Mesothelial cell of epicardium (in vitro differentiated cells): Measurements from ENCODE around the gene LRRC75A. TPM values are rescaled to one million over a fixed set of nuclear protein-coding genes. Genes with fewer than 3 reads are reported as not detected.

Experiments
- DNase-seq, 2 experiments: peaks; one replicate each; pipeline ENCODE4 v3.0.0; 2021; ENCODE audit warnings: low spot score in 2 of 2; ENCODE audit not compliant: unreplicated experiment in 2 of 2
- H3K27ac Mint-ChIP-seq: 2 replicates; pipeline ENCODE4 v1.8.0; 2021; ENCODE audit warnings: mixed read lengths
- H3K27me3 Mint-ChIP-seq: 2 replicates; pipeline ENCODE4 v1.8.0; 2021; ENCODE audit warnings: low read depth, mixed read lengths
- H3K36me3 Mint-ChIP-seq: 2 replicates; pipeline ENCODE4 v1.8.0; 2021; ENCODE audit warnings: mixed read lengths
- H3K4me1 Mint-ChIP-seq: 2 replicates; pipeline ENCODE4 v1.8.0; 2021; ENCODE audit warnings: mixed read lengths
- H3K4me3 Mint-ChIP-seq: 2 replicates; pipeline ENCODE4 v1.8.0; 2021; ENCODE audit warnings: mild to moderate bottlenecking, moderate library complexity, mixed read lengths
- H3K9me3 Mint-ChIP-seq: 2 replicates; pipeline ENCODE4 v1.8.0; 2021; ENCODE audit warnings: mixed read lengths
- total RNA-seq: library from RNA; stranded (reverse); gene quantifications from 3 replicates; pipeline ENCODE4 v1.2.1, GENCODE V29; 2021
- TF ChIP-seq, protein P1 (sequence below): fragments of 200-600 bp; sonication (generic); IDR thresholded peaks from one replicate; pipeline ENCODE4 v1.5.0; 2021; ENCODE audit warnings: antibody characterized with exemption; ENCODE audit not compliant: unreplicated experiment

LRRC75A gene
- total RNA-seq, 1 donor from 2014 or later, result 4.0 TPM

DNA sequence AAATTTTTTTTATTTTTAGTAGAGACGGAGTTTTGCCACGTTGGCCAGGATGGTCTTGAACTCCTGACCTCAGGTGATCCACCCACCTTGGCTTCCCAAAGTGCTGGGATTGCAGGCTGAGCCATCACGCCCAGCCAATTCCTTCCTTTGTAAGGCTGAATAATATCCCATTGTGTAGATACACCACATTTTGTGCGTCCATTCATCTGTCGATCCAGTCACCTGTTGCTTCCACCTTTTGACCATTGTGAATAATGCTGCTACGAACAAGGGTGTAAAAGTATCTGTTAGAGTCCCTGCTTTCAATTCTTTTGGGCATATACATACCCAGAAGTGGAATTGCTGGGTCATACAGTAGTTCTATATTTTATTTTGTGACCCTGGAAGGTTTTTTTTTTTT, 61.3 kb downstream of the LRRC75A start:
- H3K4me3 Mint-ChIP-seq, result no peak overlapping the region
- no peak for DNase-seq
- H3K27ac Mint-ChIP-seq, result no peak overlapping the region
- no peaks in the 10 kb centered on the region for H3K9me3 Mint-ChIP-seq
- no peaks in the 10 kb centered on the region for H3K36me3 Mint-ChIP-seq
- no peaks in the 10 kb centered on the region for H3K4me1 Mint-ChIP-seq
- TF ChIP-seq, protein P1, sequence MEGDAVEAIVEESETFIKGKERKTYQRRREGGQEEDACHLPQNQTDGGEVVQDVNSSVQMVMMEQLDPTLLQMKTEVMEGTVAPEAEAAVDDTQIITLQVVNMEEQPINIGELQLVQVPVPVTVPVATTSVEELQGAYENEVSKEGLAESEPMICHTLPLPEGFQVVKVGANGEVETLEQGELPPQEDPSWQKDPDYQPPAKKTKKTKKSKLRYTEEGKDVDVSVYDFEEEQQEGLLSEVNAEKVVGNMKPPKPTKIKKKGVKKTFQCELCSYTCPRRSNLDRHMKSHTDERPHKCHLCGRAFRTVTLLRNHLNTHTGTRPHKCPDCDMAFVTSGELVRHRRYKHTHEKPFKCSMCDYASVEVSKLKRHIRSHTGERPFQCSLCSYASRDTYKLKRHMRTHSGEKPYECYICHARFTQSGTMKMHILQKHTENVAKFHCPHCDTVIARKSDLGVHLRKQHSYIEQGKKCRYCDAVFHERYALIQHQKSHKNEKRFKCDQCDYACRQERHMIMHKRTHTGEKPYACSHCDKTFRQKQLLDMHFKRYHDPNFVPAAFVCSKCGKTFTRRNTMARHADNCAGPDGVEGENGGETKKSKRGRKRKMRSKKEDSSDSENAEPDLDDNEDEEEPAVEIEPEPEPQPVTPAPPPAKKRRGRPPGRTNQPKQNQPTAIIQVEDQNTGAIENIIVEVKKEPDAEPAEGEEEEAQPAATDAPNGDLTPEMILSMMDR, result no peak
- no peaks in the 10 kb centered on the region for H3K27me3 Mint-ChIP-seq

DNA sequence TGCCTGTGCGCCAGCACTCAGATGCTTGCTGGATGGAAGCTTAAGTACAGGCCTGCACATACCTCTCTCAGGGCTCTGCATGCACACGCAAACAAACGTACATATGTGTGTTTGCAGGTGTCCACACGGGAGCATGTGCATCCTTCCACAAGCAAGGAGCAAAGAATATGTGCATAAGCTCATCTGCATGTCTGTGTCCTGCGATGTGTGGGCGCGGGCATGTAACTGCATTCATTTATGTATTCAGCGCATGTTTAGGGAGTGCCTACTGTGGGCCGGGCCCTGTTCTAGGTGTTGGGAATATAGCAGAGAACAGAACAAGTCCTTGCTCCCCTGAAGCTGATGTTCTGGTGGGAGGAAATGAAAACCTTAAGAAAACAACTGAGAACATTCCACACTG, 62.9 kb downstream of the LRRC75A start:
- H3K27ac Mint-ChIP-seq, result no peak overlapping the region
- no peaks in the 10 kb centered on the region for H3K36me3 Mint-ChIP-seq
- DNase-seq, result no peak
- no peaks in the 10 kb centered on the region for H3K27me3 Mint-ChIP-seq
- TF ChIP-seq, protein P1, result no peak
- H3K9me3 Mint-ChIP-seq, result no peaks in the 10 kb centered on the region
- H3K4me1 Mint-ChIP-seq, result no peaks in the 10 kb centered on the region
- H3K4me3 Mint-ChIP-seq, result no peak overlapping the region

DNA sequence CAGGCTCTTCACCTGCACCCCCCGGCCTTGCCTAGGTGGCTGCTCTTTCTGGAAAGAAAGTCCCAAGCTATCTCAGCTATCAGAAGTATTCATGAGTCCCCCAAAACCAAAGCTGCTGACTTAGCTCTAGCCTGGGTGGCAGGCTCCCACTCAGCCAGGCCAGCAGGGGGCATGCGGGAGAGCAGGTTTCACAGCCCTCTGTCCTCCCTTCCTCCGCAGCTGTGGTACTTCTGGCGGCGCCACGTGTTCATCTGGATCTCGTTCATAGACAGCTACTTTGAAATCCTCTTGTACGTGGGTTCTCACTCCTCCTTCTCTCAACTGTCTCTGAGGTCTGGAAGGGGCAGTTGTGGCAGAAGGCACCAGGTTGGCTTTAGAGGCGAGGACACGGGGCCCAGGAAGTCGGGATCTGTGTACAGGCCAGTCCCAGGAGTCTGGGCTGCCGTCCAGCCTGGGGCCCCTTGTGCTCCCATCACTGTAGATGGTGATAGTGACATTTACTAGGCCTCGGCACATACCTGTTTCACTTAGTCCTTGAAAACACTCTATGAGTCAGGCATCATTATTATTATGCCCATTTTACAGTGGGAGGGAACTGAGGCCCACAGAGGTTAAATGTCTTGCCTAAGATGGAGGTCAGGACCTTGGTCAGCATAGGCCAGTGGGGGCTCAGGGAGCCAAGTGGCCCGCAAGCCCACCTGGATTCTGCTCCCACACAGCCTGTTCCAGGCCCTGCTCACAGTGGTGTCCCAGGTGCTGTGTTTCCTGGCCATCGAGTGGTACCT, 63.7 kb downstream of the LRRC75A start:
- H3K9me3 Mint-ChIP-seq, result no peaks in the 10 kb centered on the region
- no peak overlapping the region for H3K27ac Mint-ChIP-seq
- H3K4me1 Mint-ChIP-seq, result no peaks in the 10 kb centered on the region

DNA sequence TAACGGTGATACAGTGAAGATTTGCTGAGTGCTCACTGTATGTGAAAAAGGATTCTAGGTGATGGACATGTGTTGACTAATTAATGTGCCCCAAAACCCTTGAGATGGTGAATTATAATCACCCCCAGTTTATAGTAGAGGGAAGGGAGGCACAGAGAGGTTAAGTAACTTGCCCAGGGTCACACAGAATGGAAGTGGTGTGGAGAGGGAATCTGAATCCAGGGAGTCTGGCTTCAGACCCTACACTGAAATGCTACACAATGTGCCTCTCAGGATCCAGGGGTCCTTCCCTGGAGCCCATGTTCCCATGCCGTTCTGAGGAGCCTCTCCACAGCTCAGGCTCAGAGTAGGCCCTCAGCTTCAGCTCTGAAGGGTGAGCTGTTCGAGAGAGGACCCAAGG, 65.0 kb downstream of the LRRC75A start:
- Mint-ChIP-seq H3K4me1 (no peaks in the 10 kb centered on the region), H3K27ac (no peak overlapping the region), H3K9me3 (no peaks in the 10 kb centered on the region), H3K4me3 (no peak overlapping the region), H3K36me3 (no peaks in the 10 kb centered on the region), H3K27me3 (no peaks in the 10 kb centered on the region)
- no peak for DNase-seq
- TF ChIP-seq, protein P1, result no peak

More for the DNA sequence above, 63.7 kb downstream of the LRRC75A start:
- DNase-seq, result peak; percentile 48 to 63
- TF ChIP-seq, protein P1, result peak; percentile 55
- Mint-ChIP-seq H3K27me3 (no peaks in the 10 kb centered on the region), H3K4me3 (no peak overlapping the region), H3K36me3 (no peaks in the 10 kb centered on the region)

DNA sequence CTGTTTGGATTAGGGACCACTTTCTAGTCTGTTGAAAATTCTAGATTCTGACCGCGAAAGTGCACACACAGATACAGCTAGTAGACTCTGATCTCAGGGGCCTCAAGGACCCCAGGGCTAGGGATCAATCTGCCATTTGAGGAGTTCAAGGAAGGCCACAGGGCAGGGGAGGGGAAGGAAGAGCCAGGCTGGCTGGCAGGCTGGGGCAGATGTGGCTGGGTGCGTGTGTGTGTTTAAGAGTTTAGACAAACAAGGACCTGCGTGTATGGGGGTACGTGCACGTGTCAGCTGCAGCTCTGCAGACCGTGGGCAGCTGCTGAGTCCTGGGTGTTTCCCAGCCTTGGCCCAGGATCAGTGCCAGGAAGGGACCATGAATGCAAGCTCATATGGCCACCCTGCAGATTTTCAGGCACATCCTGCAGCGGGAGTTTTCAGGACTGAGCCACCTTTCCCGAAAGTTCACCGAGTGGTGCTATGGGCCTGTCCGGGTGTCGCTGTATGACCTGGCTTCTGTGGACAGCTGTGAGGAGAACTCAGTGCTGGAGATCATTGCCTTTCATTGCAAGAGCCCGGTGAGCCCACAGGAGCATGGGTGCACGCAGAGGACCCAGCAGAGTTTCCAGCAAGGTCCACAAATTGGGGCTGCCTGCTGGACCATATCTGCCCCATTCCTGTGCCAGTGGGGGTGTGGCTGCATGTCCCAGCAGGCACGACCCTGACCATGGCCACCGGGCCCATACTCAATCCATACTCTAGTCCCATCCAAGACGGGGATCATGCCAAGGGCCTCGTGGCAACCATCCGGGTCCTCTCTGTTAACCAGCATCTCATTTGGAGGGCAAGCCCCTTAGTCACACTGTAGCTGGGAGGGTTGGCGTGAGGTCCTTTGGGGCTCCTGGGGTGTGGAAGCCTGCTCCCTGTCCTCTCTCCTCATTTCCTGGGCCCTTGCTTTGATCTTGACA, 66.0 kb downstream of the LRRC75A start:
- no peaks in the 10 kb centered on the region for H3K27me3 Mint-ChIP-seq
- no peak overlapping the region for H3K4me3 Mint-ChIP-seq
- no peak for DNase-seq
- H3K36me3 Mint-ChIP-seq, result no peaks in the 10 kb centered on the region
- no peaks in the 10 kb centered on the region for H3K4me1 Mint-ChIP-seq
- H3K9me3 Mint-ChIP-seq, result no peaks in the 10 kb centered on the region
- H3K27ac Mint-ChIP-seq, result no peak overlapping the region
- TF ChIP-seq, protein P1, result no peak
